H9 (cell line): ENCODE measurements around the gene ELP1. TPM values are rescaled to one million over a fixed set of nuclear protein-coding genes. Genes with fewer than 3 reads are reported as not detected.

Experiments
- DNase-seq: peaks from one replicate; pipeline ENCODE4 v3.0.0-alpha.2; 2017
- H2AFZ ChIP-seq: one replicate; pipeline ENCODE4 v1.6.1; 2013; ENCODE audit warnings: mild to moderate bottlenecking, low read length, control low read depth, moderate library complexity
- H2AK5ac ChIP-seq: 2 replicates; pipeline ENCODE4 v1.6.1; 2013; ENCODE audit warnings: low read length, control low read depth, mixed read lengths; ENCODE audit not compliant: insufficient read length
- H2BK120ac ChIP-seq: one replicate; pipeline ENCODE4 v1.6.1; 2013; ENCODE audit warnings: low read depth, mild to moderate bottlenecking, low read length, control low read depth, inconsistent platforms; ENCODE audit not compliant: poor library complexity, severe bottlenecking
- H2BK12ac ChIP-seq: 2 replicates; pipeline ENCODE4 v1.6.1; 2013; ENCODE audit warnings: low read length, control low read depth, mixed read lengths, low read depth; ENCODE audit not compliant: insufficient read length
- H2BK15ac ChIP-seq: 2 replicates; pipeline ENCODE4 v1.6.1; 2013; ENCODE audit warnings: low read depth, low read length, control low read depth
- H2BK20ac ChIP-seq: one replicate; pipeline ENCODE4 v1.6.1; 2013; ENCODE audit warnings: low read depth, mild to moderate bottlenecking, low read length, control low read depth, inconsistent platforms; ENCODE audit not compliant: poor library complexity, severe bottlenecking
- H2BK5ac ChIP-seq: 2 replicates; pipeline ENCODE4 v1.6.1; 2013; ENCODE audit warnings: low read length, control low read depth, mixed read lengths; ENCODE audit not compliant: insufficient read length
- H3K14ac ChIP-seq: 2 replicates; pipeline ENCODE4 v1.6.1; 2013; ENCODE audit warnings: low read length, control low read depth; ENCODE audit not compliant: insufficient read depth
- H3K18ac ChIP-seq: 2 replicates; pipeline ENCODE4 v1.6.1; 2013; ENCODE audit warnings: low read depth, mild to moderate bottlenecking, mixed read lengths, low read length, control low read depth; ENCODE audit not compliant: insufficient read length
- H3K23ac ChIP-seq: 2 replicates; pipeline ENCODE4 v1.6.1; 2013; ENCODE audit warnings: low read length, control low read depth, mixed read lengths, low read depth; ENCODE audit not compliant: insufficient read length
- H3K23me2 ChIP-seq: 2 replicates; pipeline ENCODE4 v1.6.1; 2013; ENCODE audit warnings: low read depth, mild to moderate bottlenecking, mixed read lengths, low read length, control low read depth; ENCODE audit not compliant: insufficient read length, poor library complexity, severe bottlenecking
- H3K27ac ChIP-seq: 2 replicates; pipeline ENCODE4 v1.5.1; 2013; ENCODE audit warnings: low read length, control low read depth, mixed read lengths, low read depth; ENCODE audit not compliant: insufficient read length
- H3K27me3 ChIP-seq: 2 replicates; pipeline ENCODE4 v1.6.1; 2013; ENCODE audit warnings: low read length, control low read depth, inconsistent platforms; ENCODE audit not compliant: insufficient read depth
- H3K4ac ChIP-seq: 2 replicates; pipeline ENCODE4 v1.6.1; 2013; ENCODE audit warnings: low read depth, mild to moderate bottlenecking, control low read depth, inconsistent platforms, low read length, moderate library complexity
- H3K4me1 ChIP-seq: 2 replicates; pipeline ENCODE4 v1.6.1; 2013; ENCODE audit warnings: low read length, control low read depth, inconsistent platforms; ENCODE audit not compliant: insufficient read depth
- H3K4me2 ChIP-seq: 2 replicates; pipeline ENCODE4 v1.6.1; 2013; ENCODE audit warnings: low read length, control low read depth, mixed read lengths; ENCODE audit not compliant: insufficient read length, insufficient read depth
- H3K56ac ChIP-seq: 2 replicates; pipeline ENCODE4 v1.6.1; 2013; ENCODE audit warnings: low read depth, mild to moderate bottlenecking, mixed read lengths, low read length, control low read depth; ENCODE audit not compliant: insufficient read length
- H3K79me1 ChIP-seq: 2 replicates; pipeline ENCODE4 v1.6.1; 2013; ENCODE audit warnings: low read depth, mild to moderate bottlenecking, moderate library complexity, low read length, control low read depth, inconsistent platforms; ENCODE audit not compliant: insufficient read depth, poor library complexity, severe bottlenecking
- H3K79me2 ChIP-seq: 2 replicates; pipeline ENCODE4 v1.6.1; 2013; ENCODE audit warnings: low read length, control low read depth, inconsistent platforms; ENCODE audit not compliant: insufficient read depth
- H3K9ac ChIP-seq: 2 replicates; pipeline ENCODE4 v1.6.1; 2013; ENCODE audit warnings: low read length, control low read depth, mixed read lengths; ENCODE audit not compliant: insufficient read length; ENCODE audit errors: extremely low read depth
- H3K9me3 ChIP-seq: one replicate; pipeline ENCODE4 v1.6.1; 2013; ENCODE audit warnings: low read depth, low read length, inconsistent platforms; ENCODE audit not compliant: control insufficient read depth
- H3T11ph ChIP-seq: one replicate; pipeline ENCODE4 v1.6.1; 2013; ENCODE audit warnings: mild to moderate bottlenecking, low read length, control low read depth, inconsistent platforms
- H4K20me1 ChIP-seq: one replicate; pipeline ENCODE4 v1.6.1; 2013; ENCODE audit not compliant: control insufficient read depth, insufficient read length, insufficient read depth
- H4K5ac ChIP-seq: 2 replicates; pipeline ENCODE4 v1.6.1; 2013; ENCODE audit warnings: low read depth, mild to moderate bottlenecking, mixed read lengths, low read length, control low read depth; ENCODE audit not compliant: insufficient read length
- H4K8ac ChIP-seq: replicated peaks from 2 replicates; pipeline ENCODE4 v1.6.1; 2013; ENCODE audit warnings: low read length, control low read depth, mixed read lengths, low read depth; ENCODE audit not compliant: insufficient read length
- H4K91ac ChIP-seq: 2 replicates; pipeline ENCODE4 v1.6.1; 2013; ENCODE audit warnings: low read depth, mild to moderate bottlenecking, moderate library complexity, mixed read lengths, low read length, control low read depth; ENCODE audit not compliant: insufficient read length
- H3K27ac Mint-ChIP-seq, 3 experiments: 2 replicates in 2 of 3; 3 replicates in 1 of 3; pipeline ENCODE4 v1.8.0; 2020 to 2021; ENCODE audit warnings: mixed read lengths in 3 of 3, mild to moderate bottlenecking in 1 of 3, moderate library complexity in 1 of 3
- H3K27me3 Mint-ChIP-seq: 2 replicates; pipeline ENCODE4 v1.8.0; 2021; ENCODE audit warnings: low read depth, mild to moderate bottlenecking, moderate library complexity, mixed read lengths
- H3K36me3 Mint-ChIP-seq, 3 experiments: 2 replicates in 2 of 3; 3 replicates in 1 of 3; pipeline ENCODE4 v1.8.0; 2020 to 2021; ENCODE audit warnings: low read depth in 3 of 3, mixed read lengths in 3 of 3; ENCODE audit not compliant: insufficient read depth in 1 of 3
- H3K4me1 Mint-ChIP-seq, 2 experiments: 2 replicates each; pipeline ENCODE4 v1.8.0; 2020; ENCODE audit warnings: mixed read lengths in 2 of 2
- H3K4me3 Mint-ChIP-seq, 2 experiments: 2 replicates in 1 of 2; 3 replicates in 1 of 2; pipeline ENCODE4 v1.8.0; 2020 to 2021; ENCODE audit warnings: mild to moderate bottlenecking in 2 of 2, mixed read lengths in 2 of 2, moderate library complexity in 1 of 2
- H3K9me3 Mint-ChIP-seq, 2 experiments: 2 replicates in 1 of 2; 3 replicates in 1 of 2; pipeline ENCODE4 v1.8.0; 2020; ENCODE audit warnings: mild to moderate bottlenecking in 2 of 2, mixed read lengths in 2 of 2, moderate library complexity in 1 of 2
- CTCF ChIP-seq: fragments of 200-600 bp; sonication (generic); conservative IDR thresholded peaks from 3 replicates; pipeline ENCODE4 v1.8.0; 2021; ENCODE audit warnings: antibody characterized with exemption, mild to moderate bottlenecking
- WGBS: extraction: QIAGEN DNeasy Blood & Tissue Kit; methylation state at CpG from one replicate; pipeline ENCODE4 v1.1.7; 2013; ENCODE audit warnings: missing lambda C conversion rate, low lambda C conversion rate, mixed read lengths; ENCODE audit not compliant: insufficient read length; ENCODE audit errors: extremely low coverage; 5-methylcytosine and 5-hydroxymethylcytosine counted together
- total RNA-seq: library from RNA; stranded (reverse); gene quantifications from 2 replicates; pipeline ENCODE4 v1.2.1, GENCODE V29; 2021

The ELP1 gene
- total RNA-seq, 1 experiment from 2014 or later: 38.7 TPM

GRCh38 chr9:108857572-108857971 is 76.4 kb downstream of the ELP1 start:
- H4K5ac ChIP-seq: no peak overlapping the region
- H3K4me1 ChIP-seq: no peaks in the 10 kb centered on the region
- H2BK15ac ChIP-seq: no peak overlapping the region
- no peak overlapping the region for H4K8ac ChIP-seq
- no peak for TF ChIP-seq CTCF
- WGBS: no CpG with 5 or more reads among the region's 6 CpGs
- Mint-ChIP-seq H3K36me3 (peaks cover 0 to 3% (median 0%) of the 10 kb centered on the region in 3 experiments; a peak in 1 of 7 replicates), H3K4me3 (no peak overlapping the region), H3K9me3 (no peaks in the 10 kb centered on the region), H3K4me1 (no peaks in the 10 kb centered on the region), H3K27ac (no peak overlapping the region), H3K27me3 (no peaks in the 10 kb centered on the region; the same call in 1 of the 2 replicates)
- no peak overlapping the region for H2BK5ac ChIP-seq
- H2BK12ac ChIP-seq: no peak overlapping the region
- no peak overlapping the region for H2AK5ac ChIP-seq
- no peak overlapping the region for H3K4me2 ChIP-seq
- no peak overlapping the region for H3K4ac ChIP-seq
- H3K9me3 ChIP-seq: no peaks in the 10 kb centered on the region
- no peaks in the 10 kb centered on the region for H3K27me3 ChIP-seq
- no peak overlapping the region for H3K23ac ChIP-seq
- no peak overlapping the region for H3K9ac ChIP-seq
- no peak overlapping the region for H3K18ac ChIP-seq
- no peaks in the 10 kb centered on the region for H3K79me2 ChIP-seq
- no peaks in the 10 kb centered on the region for H4K20me1 ChIP-seq
- no peak overlapping the region for H3K27ac ChIP-seq
- H2BK120ac ChIP-seq: no peak overlapping the region
- H3K14ac ChIP-seq: no peak overlapping the region
- H3K23me2 ChIP-seq: no peaks in the 10 kb centered on the region
- no peak overlapping the region for H4K91ac ChIP-seq
- no peaks in the 10 kb centered on the region for H3K79me1 ChIP-seq
- no peak overlapping the region for H2BK20ac ChIP-seq
- no peak overlapping the region for H2AFZ ChIP-seq
- H3T11ph ChIP-seq: no peak overlapping the region
- H3K56ac ChIP-seq: no peak overlapping the region
- no peak for DNase-seq
